HEK293 (cell line): ENCODE data around the gene GAMT.

Source experiments
- BCL6B ChIP-seq: fragments of 450-650 bp; formaldehyde crosslinking; IDR thresholded peaks from 2 replicates; pipeline ENCODE4 v1.5.1; 2017; ENCODE audit warnings: missing biosample characterization, missing genetic modification characterization
- YY1 ChIP-seq: fragments of 450-650 bp; formaldehyde crosslinking; IDR thresholded peaks from 2 replicates; pipeline ENCODE4 v1.5.1; 2018; ENCODE audit warnings: missing biosample characterization, missing genetic modification characterization
- ZBTB1 ChIP-seq: fragments of 450-650 bp; formaldehyde crosslinking; IDR thresholded peaks from 2 replicates; pipeline ENCODE4 v1.5.1; 2016; ENCODE audit warnings: missing biosample characterization, missing genetic modification characterization
- ZFP69B ChIP-seq: fragments of 450-650 bp; formaldehyde crosslinking; IDR thresholded peaks from 2 replicates; pipeline ENCODE4 v1.5.1; 2016; ENCODE audit warnings: missing biosample characterization, missing genetic modification characterization
- ZNF24 ChIP-seq: fragments of 450-650 bp; formaldehyde crosslinking; IDR thresholded peaks from 2 replicates; pipeline ENCODE4 v1.5.1; 2016; ENCODE audit warnings: missing biosample characterization, missing genetic modification characterization
- ZNF362 ChIP-seq: fragments of 450-650 bp; formaldehyde crosslinking; IDR thresholded peaks from 2 replicates; pipeline ENCODE4 v1.5.1; 2016; ENCODE audit warnings: missing biosample characterization, missing genetic modification characterization
- ZNF416 ChIP-seq: fragments of 450-650 bp; formaldehyde crosslinking; IDR thresholded peaks from 2 replicates; pipeline ENCODE4 v1.5.1; 2016; ENCODE audit warnings: missing biosample characterization, missing genetic modification characterization
- ZNF433 ChIP-seq: fragments of 450-650 bp; formaldehyde crosslinking; IDR thresholded peaks from 2 replicates; pipeline ENCODE4 v1.5.1; 2016; ENCODE audit warnings: missing biosample characterization, missing genetic modification characterization, low read depth
- ZNF549 ChIP-seq: fragments of 450-650 bp; IDR thresholded peaks from 2 replicates; pipeline ENCODE4 v1.5.1; 2018; ENCODE audit warnings: missing biosample characterization, missing genetic modification characterization, mild to moderate bottlenecking, inconsistent platforms, moderate library complexity
- ZNF561 ChIP-seq: fragments of 450-650 bp; IDR thresholded peaks from 2 replicates; pipeline ENCODE4 v1.5.1; 2018; ENCODE audit warnings: missing biosample characterization, missing genetic modification characterization, borderline replicate concordance
- ZNF596 ChIP-seq: fragments of 450-650 bp; IDR thresholded peaks from 2 replicates; pipeline ENCODE4 v1.5.0; 2018; ENCODE audit warnings: missing biosample characterization, mild to moderate bottlenecking, missing genetic modification characterization, moderate library complexity
- ZNF629 ChIP-seq: fragments of 450-650 bp; formaldehyde crosslinking; IDR thresholded peaks from 2 replicates; pipeline ENCODE4 v1.5.1; 2017; ENCODE audit warnings: missing biosample characterization, missing genetic modification characterization
- TF ChIP-seq, protein P1 (sequence below): fragments of 450-650 bp; formaldehyde crosslinking; IDR thresholded peaks from 2 replicates; pipeline ENCODE4 v1.5.1; 2016; ENCODE audit warnings: missing biosample characterization, missing genetic modification characterization

DNA sequence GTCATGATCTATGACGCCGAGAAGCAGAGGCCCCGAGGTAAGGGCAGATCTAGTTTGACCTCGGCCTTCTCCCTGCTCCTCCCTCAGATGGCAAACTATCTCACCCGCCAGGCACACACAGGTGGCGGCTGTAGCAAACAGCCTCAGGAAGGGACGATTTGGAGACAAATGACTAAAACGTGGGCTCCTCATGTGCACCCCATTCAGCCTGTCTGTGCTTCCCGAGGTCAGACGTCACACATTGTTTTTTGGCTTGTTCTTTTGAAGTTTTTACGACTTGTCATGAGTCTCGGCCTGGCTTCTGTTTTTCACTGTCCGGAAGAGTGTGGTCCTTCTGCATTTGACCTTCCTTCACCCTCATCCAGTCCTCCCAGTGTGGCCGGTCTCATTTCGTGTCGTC lies 21.0 kb upstream of the GAMT start:
- TF ChIP-seq ZNF561 (tag by site-specific recombination) (no peak), ZNF549 (no peak), ZNF362 (tag by site-specific recombination) (no peak), YY1 (no peak), BCL6B (tag by site-specific recombination) (no peak), ZFP69B (no peak), ZNF433 (tag by site-specific recombination) (no peak), ZBTB1 (tag by site-specific recombination) (no peak), ZNF416 (tag by site-specific recombination) (no peak), ZNF24 (no peak), ZNF596 (tag by site-specific recombination) (no peak), ZNF629 (tag by site-specific recombination) (no peak)
- TF ChIP-seq, protein P1, sequence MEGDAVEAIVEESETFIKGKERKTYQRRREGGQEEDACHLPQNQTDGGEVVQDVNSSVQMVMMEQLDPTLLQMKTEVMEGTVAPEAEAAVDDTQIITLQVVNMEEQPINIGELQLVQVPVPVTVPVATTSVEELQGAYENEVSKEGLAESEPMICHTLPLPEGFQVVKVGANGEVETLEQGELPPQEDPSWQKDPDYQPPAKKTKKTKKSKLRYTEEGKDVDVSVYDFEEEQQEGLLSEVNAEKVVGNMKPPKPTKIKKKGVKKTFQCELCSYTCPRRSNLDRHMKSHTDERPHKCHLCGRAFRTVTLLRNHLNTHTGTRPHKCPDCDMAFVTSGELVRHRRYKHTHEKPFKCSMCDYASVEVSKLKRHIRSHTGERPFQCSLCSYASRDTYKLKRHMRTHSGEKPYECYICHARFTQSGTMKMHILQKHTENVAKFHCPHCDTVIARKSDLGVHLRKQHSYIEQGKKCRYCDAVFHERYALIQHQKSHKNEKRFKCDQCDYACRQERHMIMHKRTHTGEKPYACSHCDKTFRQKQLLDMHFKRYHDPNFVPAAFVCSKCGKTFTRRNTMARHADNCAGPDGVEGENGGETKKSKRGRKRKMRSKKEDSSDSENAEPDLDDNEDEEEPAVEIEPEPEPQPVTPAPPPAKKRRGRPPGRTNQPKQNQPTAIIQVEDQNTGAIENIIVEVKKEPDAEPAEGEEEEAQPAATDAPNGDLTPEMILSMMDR (tag by site-specific recombination), result no peak
